OCI-LY3 (cell line): ENCODE results near the gene SYAP1.
"Not testable (repeated sequence)": the region's sequence is repeated elsewhere in the genome, so short reads cannot be mapped to it uniquely, and the experiment has no call there.

Source experiments
- H2AFZ ChIP-seq: fragments of 200-600, 300-600 bp; shearing (Covaris generic); 2 replicates; pipeline ENCODE4 v1.6.0; 2014; ENCODE audit warnings: antibody characterized with exemption, low read depth, low read length
- H3K27ac ChIP-seq: fragments of 200-600, 300-600 bp; sonication (generic); 2 replicates; pipeline ENCODE4 v1.5.1; 2014; ENCODE audit warnings: mild to moderate bottlenecking, low read length, moderate library complexity, mixed read lengths
- H3K27me3 ChIP-seq: fragments of 200-600, 300-600 bp; sonication (generic); 2 replicates; pipeline ENCODE4 v1.6.1; 2014; ENCODE audit warnings: low read depth, low read length, mixed read lengths
- H3K36me3 ChIP-seq: fragments of 200-600, 300-600 bp; sonication (generic); replicated peaks from 2 replicates; pipeline ENCODE3; 2014; ENCODE audit warnings: low read depth, low read length, mixed read lengths
- H3K4me1 ChIP-seq: fragments of 300-600, 200-600 bp; sonication (generic); 2 replicates; pipeline ENCODE4 v1.6.1; 2014; ENCODE audit warnings: low read length, mixed read lengths
- H3K4me2 ChIP-seq: fragments of 200-600, 300-600 bp; sonication (generic); 2 replicates; pipeline ENCODE4 v1.6.1; 2014; ENCODE audit warnings: low read length, mixed read lengths
- H3K4me3 ChIP-seq: fragments of 300-600, 200-600 bp; sonication (generic); 2 replicates; pipeline ENCODE4 v1.5.1; 2014; ENCODE audit warnings: antibody characterized with exemption, mild to moderate bottlenecking, low read length, moderate library complexity
- H3K79me2 ChIP-seq: fragments of 300-600, 200-600 bp; shearing (Covaris generic); 2 replicates; pipeline ENCODE4 v1.6.1; 2014; ENCODE audit warnings: mild to moderate bottlenecking, low read length, mixed read lengths
- H3K9ac ChIP-seq: fragments of 300-600, 200-600 bp; shearing (Covaris generic); 2 replicates; pipeline ENCODE4 v1.6.0; 2014; ENCODE audit warnings: mild to moderate bottlenecking, low read length, moderate library complexity
- H3K9me3 ChIP-seq: fragments of 200-600, 300-600 bp; shearing (Covaris generic); 2 replicates; pipeline ENCODE4 v1.6.1; 2014; ENCODE audit warnings: low read length, mixed read lengths; ENCODE audit not compliant: insufficient read depth
- H4K20me1 ChIP-seq: fragments of 200-600, 300-600 bp; sonication (generic); 2 replicates; pipeline ENCODE4 v1.6.1; 2016; ENCODE audit warnings: low read length, mixed read lengths; ENCODE audit not compliant: insufficient read depth
- CTCF ChIP-seq: fragments of 200-600, 300-600 bp; sonication (generic); IDR thresholded peaks from 2 replicates; pipeline ENCODE4 v1.5.1; 2014; ENCODE audit warnings: antibody characterized with exemption, low read length, low read depth
- EZH2phosphoT487 ChIP-seq: fragments of 200-600 bp; shearing (Covaris generic); IDR thresholded peaks from 2 replicates; pipeline ENCODE4 v1.6.1; 2018; ENCODE audit warnings: antibody characterized with exemption, mixed run types, low read depth

Gene SYAP1

DNA sequence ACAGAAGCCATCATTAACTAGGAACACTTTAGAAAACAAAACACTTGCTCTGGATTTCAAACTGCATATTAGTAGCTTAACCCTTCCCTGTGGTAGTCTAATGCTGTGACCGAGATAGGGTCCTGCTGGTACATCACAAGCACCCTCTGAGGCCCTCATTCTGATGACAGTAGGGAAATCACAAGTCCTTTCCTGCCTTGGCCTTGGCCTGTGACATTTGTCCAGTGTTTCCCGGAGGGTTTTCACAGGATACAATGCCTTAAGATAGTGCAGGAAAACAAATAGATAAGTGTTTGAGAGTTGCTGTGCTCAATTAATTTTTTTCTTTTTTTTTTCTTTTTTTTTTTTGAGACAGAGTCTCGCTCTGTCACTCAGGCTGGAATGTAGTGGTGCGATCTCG is 29.0 kb downstream of the SYAP1 start:
- Histone ChIP-seq H3K27ac (no peak overlapping the region), H3K4me1 (no peaks in the 10 kb centered on the region), H3K4me2 (no peak overlapping the region), H3K9ac (no peak overlapping the region), H3K36me3 (peaks cover 17% of the 10 kb centered on the region), H3K79me2 (no peaks in the 10 kb centered on the region), H3K27me3 (no peaks in the 10 kb centered on the region), H2AFZ (no peak overlapping the region), H3K4me3 (no peak overlapping the region), H3K9me3 (no peaks in the 10 kb centered on the region), H4K20me1 (no peaks in the 10 kb centered on the region)
- TF ChIP-seq EZH2phosphoT487 (no peak), CTCF (no peak)

- H3K9me3 ChIP-seq: no peaks in the 10 kb centered on the region
- no peaks in the 10 kb centered on the region for H3K27me3 ChIP-seq
- no peak overlapping the region for H3K4me2 ChIP-seq
- TF ChIP-seq EZH2phosphoT487 (no peak), CTCF (no peak)
- no peaks in the 10 kb centered on the region for H4K20me1 ChIP-seq
- H3K36me3 ChIP-seq: peaks cover 12% of the 10 kb centered on the region
- no peak overlapping the region for H3K27ac ChIP-seq
- H3K79me2 ChIP-seq: no peaks in the 10 kb centered on the region
- H3K9ac ChIP-seq: no peak overlapping the region
- no peak overlapping the region for H2AFZ ChIP-seq
- H3K4me1 ChIP-seq: no peaks in the 10 kb centered on the region
- no peak overlapping the region for H3K4me3 ChIP-seq
Observed at GRCh38 chrX:16750136-16750535, 30.7 kb downstream of the SYAP1 start.

GRCh38 chrX:16754019-16754418 is 34.6 kb downstream of the SYAP1 start:
- Histone ChIP-seq H2AFZ (no peak overlapping the region), H3K9me3 (no peaks in the 10 kb centered on the region), H3K4me1 (no peaks in the 10 kb centered on the region), H3K9ac (no peak overlapping the region), H3K4me3 (no peak overlapping the region), H3K27ac (no peak overlapping the region), H3K27me3 (no peaks in the 10 kb centered on the region), H3K4me2 (no peak overlapping the region), H3K36me3 (peaks cover 7% of the 10 kb centered on the region), H4K20me1 (no peaks in the 10 kb centered on the region), H3K79me2 (no peaks in the 10 kb centered on the region)
- no peak for TF ChIP-seq EZH2phosphoT487
- no peak for TF ChIP-seq CTCF

DNA sequence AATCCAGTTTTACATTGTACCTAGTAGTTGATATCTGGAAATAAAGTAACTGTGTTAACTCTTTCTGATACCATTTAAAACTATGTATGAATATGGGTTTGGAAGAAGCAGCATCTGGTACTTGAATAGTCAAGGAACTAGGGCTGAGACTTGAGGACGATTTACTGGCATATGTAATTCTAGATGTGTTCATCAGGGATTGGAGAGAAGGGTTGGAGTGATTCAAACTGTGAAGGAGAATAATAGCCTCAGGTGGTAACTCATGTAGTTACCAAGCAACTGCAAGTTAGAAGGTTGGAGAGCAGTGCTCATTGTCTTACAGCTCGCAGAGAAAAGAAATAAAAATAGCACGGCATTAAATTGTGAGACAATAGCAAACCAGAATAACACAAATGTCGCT is 37.3 kb downstream of the SYAP1 start:
- H3K27me3 ChIP-seq: no peaks in the 10 kb centered on the region
- H2AFZ ChIP-seq: no peak overlapping the region
- no peak overlapping the region for H3K9ac ChIP-seq
- H3K4me3 ChIP-seq: no peak overlapping the region
- no peak for TF ChIP-seq EZH2phosphoT487
- TF ChIP-seq CTCF: no peak
- no peaks in the 10 kb centered on the region for H3K9me3 ChIP-seq
- H4K20me1 ChIP-seq: no peaks in the 10 kb centered on the region
- H3K4me2 ChIP-seq: no peak overlapping the region
- no peaks in the 10 kb centered on the region for H3K4me1 ChIP-seq
- no peak overlapping the region for H3K27ac ChIP-seq
- H3K36me3 ChIP-seq: peaks cover 6% of the 10 kb centered on the region
- H3K79me2 ChIP-seq: no peaks in the 10 kb centered on the region

- H3K9me3 ChIP-seq, H3K27ac ChIP-seq, H3K4me2 ChIP-seq, H3K4me3 ChIP-seq, H3K79me2 ChIP-seq, H3K9ac ChIP-seq, H3K27me3 ChIP-seq, H3K4me1 ChIP-seq, H4K20me1 ChIP-seq, H2AFZ ChIP-seq, H3K36me3 ChIP-seq: not testable (repeated sequence)
Observed at GRCh38 chrX:16761500-16761899, 42.1 kb downstream of the SYAP1 start.
